GM18870 (cell line): ENCODE results near the gene C6orf118.

Experiments
- ATAC-seq: cut with Tn5 transposase; IDR thresholded peaks from one replicate; pipeline ENCODE4 v1.9.1; 2021; ENCODE audit warnings: moderate library complexity; ENCODE audit not compliant: unreplicated experiment

The C6orf118 gene

GRCh38 chr6:165245287-165245686 is 64.1 kb downstream of the C6orf118 start:
- no peak for ATAC-seq

- ATAC-seq: no peak
Measured at GRCh38 chr6:165244524-165245247, 64.7 kb downstream of the C6orf118 start.

GRCh38 chr6:165243801-165244200 is 65.6 kb downstream of the C6orf118 start:
- ATAC-seq: no peak

GRCh38 chr6:165236326-165236725 is 73.1 kb downstream of the C6orf118 start:
- ATAC-seq: no peak

GRCh38 chr6:165232731-165233488 is 76.5 kb downstream of the C6orf118 start:
- no peak for ATAC-seq

GRCh38 chr6:165231581-165232561 is 77.5 kb downstream of the C6orf118 start:
- no peak for ATAC-seq

- no peak for ATAC-seq
Measured at GRCh38 chr6:165231177-165231576, 78.2 kb downstream of the C6orf118 start.
